C4-2B (cell line): Measurements from ENCODE around the gene ZNF582.

ENCODE experiments used
- ZFX ChIP-seq: fragments of 450-650 bp; IDR thresholded peaks from 2 replicates; pipeline ENCODE4 v1.6.1; 2017
- TF ChIP-seq, protein P1 (sequence below): fragments of 450-650 bp; conservative IDR thresholded peaks from 2 replicates; pipeline ENCODE4 v1.5.1; 2017; ENCODE audit warnings: mild to moderate bottlenecking

DNA sequence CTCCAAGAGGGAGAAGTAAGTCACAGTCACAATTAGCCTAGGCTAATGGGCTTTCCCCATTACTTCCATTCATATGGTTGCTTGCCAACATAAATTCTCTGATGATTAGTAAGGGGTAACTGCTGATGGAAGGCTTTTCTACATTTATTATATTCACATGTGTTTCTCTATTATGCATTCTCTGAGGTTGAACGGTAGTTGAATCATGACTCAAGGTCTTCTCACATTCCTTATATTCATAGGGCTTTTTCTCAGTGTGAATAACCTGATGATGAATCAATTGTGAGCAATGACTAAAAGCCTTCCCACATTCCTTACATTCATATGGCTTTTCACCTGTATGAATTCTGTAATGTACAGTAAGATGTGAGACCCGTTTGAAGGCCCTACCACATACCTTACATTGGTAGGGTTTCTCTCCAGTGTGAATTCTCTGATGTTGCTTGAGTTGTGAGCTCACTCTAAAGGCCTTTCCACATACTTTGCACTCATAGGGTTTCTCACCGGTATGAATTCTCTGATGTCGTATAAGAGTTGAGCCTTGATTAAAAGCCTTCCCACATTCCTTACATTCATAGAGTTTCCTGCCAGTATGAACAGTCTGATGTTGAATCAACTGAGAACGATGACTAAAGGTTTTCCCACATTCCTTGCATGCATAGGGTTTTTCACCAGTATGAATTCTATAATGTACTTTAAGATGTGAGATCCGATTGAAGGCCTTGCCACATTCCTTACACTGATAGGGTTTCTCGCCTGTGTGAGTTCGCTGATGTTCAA, 9.3 kb downstream of the ZNF582 start:
- TF ChIP-seq, protein P1, sequence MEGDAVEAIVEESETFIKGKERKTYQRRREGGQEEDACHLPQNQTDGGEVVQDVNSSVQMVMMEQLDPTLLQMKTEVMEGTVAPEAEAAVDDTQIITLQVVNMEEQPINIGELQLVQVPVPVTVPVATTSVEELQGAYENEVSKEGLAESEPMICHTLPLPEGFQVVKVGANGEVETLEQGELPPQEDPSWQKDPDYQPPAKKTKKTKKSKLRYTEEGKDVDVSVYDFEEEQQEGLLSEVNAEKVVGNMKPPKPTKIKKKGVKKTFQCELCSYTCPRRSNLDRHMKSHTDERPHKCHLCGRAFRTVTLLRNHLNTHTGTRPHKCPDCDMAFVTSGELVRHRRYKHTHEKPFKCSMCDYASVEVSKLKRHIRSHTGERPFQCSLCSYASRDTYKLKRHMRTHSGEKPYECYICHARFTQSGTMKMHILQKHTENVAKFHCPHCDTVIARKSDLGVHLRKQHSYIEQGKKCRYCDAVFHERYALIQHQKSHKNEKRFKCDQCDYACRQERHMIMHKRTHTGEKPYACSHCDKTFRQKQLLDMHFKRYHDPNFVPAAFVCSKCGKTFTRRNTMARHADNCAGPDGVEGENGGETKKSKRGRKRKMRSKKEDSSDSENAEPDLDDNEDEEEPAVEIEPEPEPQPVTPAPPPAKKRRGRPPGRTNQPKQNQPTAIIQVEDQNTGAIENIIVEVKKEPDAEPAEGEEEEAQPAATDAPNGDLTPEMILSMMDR, result no peak
- TF ChIP-seq ZFX, result no peak
